ENCODE measurements around the gene ZFPL1.
A peak's percentile ranks its signal among the peaks of the same experiment; 100 is the strongest.

ZFPL1 gene

GRCh38 chr11:65090628-65091027 is 6.6 kb downstream of the ZFPL1 start:
- no peak for DNase-seq (ENCODE audit: low read depth in 2 of 2, low spot score in 1 of 2)

GRCh38 chr11:65095427-65095826 is 11.4 kb downstream of the ZFPL1 start:
- DNase-seq (ENCODE audit: low read depth in 2 of 2, low spot score in 1 of 2), result no peak

DNA sequence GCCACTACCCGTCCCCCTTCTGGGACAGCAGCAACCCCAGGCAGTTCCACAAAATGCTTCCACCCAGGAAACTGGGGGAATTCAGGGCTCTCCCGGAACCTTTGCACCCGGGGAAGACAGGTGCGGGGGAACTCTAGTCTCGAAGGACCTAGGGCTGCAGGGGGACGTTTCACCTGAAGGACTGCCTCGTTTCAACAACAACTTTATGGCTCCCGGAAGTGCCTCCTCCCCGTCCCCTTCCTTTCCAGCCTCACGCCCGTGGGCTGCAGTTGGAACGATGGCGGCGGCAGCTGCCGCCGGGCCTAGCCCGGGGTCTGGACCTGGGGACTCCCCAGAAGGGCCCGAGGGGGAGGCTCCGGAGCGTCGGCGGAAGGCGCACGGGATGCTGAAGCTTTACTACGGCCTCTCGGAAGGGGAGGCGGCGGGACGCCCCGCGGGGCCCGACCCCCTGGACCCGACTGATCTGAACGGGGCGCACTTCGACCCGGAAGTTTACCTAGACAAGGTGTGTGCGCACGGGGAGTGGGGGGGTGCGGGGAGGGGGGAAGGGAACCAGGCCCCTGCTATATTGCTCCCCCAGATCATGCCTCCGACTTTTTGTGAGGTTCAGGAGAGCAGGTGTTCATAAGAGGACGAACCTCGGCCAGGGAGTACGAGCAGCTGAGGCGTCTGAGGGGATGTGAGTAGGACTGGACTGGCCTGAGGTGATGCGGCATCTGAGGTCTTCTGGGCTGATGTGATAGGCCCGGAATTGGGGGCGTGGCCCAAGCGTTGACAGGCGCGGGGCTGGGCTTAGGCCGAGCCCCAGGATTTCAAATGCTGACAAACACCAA is 12.2 kb downstream of the ZFPL1 start, which contains the start of gene VPS51:
Gene VPS51, plus strand, starts transcription at position 241 of the 833 bp plus-strand sequence. Its CDS starts 37 bp downstream, at position 278.
- DNase-seq (ENCODE audit: low read depth in 2 of 2, low spot score in 1 of 2), result peak; percentile 72

- DNase-seq (ENCODE audit: low read depth in 2 of 2, low spot score in 1 of 2), result no peak
These were observed 12.9 kb downstream of the ZFPL1 start for GRCh38 chr11:65096926-65097325.

- DNase-seq (ENCODE audit: low read depth in 2 of 2, low spot score in 1 of 2), result no peak
These were observed 16.8 kb downstream of the ZFPL1 start for GRCh38 chr11:65100674-65101350.

DNA sequence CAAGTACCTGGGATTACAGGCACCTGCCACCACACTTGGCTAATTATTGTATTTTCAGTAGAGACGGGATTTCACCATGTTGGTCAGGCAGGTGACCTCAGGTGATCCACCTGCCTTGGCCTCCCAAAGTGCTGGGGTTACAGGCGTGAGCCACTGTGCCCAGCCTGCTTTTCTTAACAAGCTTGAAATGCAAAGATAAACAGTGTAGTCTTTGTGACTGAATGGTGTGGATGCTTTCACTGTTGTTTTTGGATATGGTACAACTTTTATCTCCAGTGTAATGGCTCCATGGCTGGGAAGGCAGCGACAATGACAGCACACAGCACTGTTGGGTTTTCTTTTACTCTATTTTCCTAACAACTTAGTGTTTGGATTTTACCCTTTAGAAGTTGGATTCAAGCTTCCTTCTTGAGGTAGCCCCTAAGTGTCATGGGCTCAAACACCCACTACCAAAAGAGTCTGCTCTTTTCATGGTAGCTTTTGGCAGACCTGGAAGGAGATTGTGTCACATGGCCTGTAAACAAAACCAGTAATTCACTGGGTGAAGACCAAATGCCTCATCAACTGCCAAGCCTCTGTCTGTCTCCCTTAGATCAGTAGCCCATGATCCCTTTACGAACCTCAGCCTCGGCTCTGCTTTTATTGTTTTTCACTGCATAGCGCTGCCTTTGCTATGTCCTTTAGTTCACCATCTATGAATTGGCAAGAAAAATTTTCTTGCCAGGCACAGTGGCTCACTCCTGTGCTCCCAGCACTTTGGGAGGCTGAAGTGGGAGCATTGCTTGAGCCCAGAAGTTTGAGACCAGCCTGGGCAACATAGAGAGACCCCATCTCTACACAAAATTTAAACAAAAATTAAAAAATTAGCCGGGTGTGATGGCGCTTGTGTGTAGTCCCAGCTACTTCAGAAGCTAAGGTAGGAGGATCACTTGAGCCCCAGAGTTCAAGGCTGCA is 18.4 kb downstream of the ZFPL1 start:
- DNase-seq (ENCODE audit: low read depth in 2 of 2, low spot score in 1 of 2), result no peak

DNA sequence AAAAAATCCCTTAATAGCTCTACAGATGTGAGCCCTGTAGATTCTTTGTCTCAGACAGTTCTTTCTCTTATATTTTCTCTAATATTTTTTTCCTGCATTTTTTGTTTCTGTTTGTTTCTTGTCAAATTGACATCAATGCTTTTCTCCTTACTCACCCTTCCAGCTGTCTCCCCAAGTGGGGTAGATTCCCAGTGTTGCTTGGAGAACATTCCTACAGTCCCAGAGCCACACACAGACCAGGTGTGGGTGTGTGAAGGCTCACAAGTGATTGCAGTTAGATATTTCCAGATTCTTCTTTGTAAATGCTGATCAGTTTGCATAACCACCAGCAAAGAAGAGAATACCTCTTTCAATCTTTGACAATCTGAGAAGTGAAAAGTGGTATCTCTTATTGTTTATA is 19.5 kb downstream of the ZFPL1 start:
- DNase-seq (ENCODE audit: low read depth in 2 of 2, low spot score in 1 of 2), result no peak

GRCh38 chr11:65104628-65105027 is 20.6 kb downstream of the ZFPL1 start:
- no peak for DNase-seq (ENCODE audit: low read depth in 2 of 2, low spot score in 1 of 2)

GRCh38 chr11:65107078-65107477 is 23.1 kb downstream of the ZFPL1 start:
- DNase-seq (ENCODE audit: low read depth in 2 of 2, low spot score in 1 of 2), result no peak

GRCh38 chr11:65107751-65108468 is 23.9 kb downstream of the ZFPL1 start:
- no peak for DNase-seq (ENCODE audit: low read depth in 2 of 2, low spot score in 1 of 2)

DNA sequence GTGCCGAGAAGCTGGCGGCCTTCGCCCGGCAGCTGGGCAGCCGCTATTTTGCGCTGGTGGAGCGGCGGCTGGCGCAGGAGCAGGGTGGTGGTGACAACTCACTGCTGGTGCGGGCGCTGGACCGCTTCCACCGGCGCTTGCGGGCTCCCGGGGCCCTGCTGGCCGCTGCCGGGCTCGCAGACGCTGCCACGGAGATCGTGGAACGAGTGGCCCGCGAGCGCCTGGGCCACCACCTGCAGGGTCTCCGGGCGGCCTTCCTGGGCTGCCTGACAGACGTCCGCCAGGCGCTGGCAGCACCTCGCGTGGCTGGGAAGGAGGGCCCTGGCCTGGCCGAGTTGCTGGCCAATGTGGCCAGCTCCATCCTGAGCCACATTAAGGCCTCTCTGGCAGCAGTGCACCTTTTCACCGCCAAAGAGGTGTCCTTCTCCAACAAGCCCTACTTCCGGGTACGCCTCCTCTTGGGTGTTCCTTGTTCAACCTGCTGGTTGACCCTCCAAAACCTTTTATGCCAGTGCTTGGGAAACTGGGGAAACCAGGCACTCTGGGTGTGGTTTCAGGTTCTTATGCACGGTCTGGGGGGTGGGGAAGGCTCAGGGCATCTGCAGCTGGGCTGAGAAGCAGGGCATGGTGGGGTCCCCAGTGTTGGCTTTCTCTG is 24.6 kb downstream of the ZFPL1 start:
- DNase-seq (ENCODE audit: low read depth in 2 of 2, low spot score in 1 of 2), result no peak

DNA sequence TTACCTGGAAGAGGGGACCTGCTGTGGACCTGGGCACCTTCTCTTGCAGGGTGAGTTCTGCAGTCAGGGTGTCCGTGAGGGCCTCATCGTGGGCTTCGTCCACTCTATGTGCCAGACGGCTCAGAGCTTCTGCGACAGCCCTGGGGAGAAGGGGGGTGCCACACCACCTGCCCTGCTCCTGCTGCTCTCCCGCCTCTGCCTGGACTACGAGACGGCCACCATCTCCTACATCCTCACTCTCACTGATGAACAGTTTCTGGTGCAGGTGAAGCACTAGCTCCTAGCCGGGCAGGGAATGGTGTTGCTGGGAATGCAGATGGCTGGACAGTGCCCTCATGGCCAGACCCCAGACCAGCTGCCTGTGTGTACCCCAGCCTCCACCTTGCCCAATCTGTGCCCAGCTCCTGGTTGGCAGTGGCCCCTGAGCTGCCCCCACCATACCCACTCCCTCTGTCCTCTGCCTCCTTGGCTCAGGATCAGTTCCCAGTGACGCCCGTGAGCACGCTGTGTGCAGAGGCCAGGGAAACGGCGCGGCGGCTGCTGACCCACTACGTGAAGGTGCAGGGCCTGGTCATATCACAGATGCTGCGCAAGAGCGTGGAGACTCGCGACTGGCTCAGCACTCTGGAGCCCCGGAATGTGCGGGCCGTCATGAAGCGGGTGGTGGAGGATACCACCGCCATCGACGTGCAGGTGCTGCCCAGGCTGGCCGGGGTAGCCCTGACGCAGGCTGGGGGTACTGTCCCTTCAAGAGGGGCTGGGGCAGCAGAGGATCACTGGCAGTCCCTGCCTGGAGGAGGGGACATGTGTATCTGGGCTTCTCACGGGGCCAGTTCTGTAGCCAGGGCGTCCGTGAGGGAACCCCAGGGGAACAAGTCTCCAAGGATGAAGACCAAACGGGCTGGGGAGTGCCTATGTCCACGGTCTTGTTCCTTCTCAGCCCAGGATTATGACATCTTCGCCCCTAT is 25.5 kb downstream of the ZFPL1 start:
- no peak for DNase-seq (ENCODE audit: low read depth in 2 of 2, low spot score in 1 of 2)

DNA sequence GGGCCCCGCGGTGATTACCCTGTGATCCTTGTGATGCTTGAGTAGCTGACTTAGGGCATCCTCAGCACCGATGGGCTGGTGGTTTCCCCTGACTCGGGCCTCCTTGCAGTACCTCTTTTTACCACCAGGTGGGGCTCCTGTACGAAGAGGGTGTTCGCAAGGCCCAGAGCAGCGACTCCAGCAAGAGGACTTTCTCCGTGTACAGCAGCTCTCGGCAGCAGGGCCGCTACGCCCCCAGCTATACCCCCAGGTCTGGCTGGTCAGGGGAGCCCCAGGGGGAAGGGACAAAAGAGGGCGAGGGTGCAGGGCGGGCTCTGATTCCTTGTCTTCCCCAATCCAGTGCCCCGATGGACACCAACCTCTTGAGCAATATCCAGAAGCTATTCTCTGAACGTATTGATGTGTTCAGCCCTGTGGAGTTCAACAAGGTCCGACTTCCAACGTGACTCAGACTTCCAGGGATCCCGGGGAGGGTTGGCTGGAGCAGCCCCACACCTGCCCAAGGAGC is 26.4 kb downstream of the ZFPL1 start:
- DNase-seq (ENCODE audit: low read depth in 2 of 2, low spot score in 1 of 2), result peak; percentile 92 to 97

DNA sequence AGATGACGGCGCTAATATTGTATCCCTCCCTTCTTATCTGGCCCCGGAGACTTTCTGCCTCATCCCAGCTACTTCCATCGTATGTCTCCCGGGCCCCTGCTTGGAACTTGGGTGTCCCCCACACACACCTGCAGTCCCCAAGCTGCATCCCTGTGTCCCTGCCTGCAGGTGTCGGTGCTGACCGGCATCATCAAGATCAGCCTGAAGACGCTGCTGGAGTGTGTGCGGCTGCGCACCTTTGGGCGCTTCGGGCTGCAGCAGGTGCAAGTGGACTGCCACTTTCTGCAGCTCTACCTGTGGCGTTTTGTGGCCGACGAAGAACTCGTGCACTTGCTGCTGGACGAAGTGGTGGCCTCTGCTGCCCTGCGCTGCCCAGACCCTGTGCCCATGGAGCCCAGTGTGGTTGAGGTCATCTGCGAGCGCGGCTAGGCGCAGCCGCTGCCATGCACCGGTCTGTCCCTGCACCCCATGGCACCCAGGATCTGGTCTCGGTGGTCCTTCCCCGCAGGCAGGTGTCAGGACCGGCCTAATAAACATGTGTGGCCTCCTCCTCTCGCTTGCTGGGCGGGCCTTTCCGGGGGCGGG is 27.2 kb downstream of the ZFPL1 start:
- no peak for DNase-seq (ENCODE audit: low read depth in 2 of 2, low spot score in 1 of 2)

- DNase-seq (ENCODE audit: low read depth in 2 of 2, low spot score in 1 of 2), result peak; percentile 76 to 89
These were observed 27.9 kb downstream of the ZFPL1 start, which contains the start of gene TM7SF2 for GRCh38 chr11:65111744-65112545. TM7SF2 (plus strand) TSS chr11:65111872; CDS start chr11:65112016, 144 bp downstream.

DNA sequence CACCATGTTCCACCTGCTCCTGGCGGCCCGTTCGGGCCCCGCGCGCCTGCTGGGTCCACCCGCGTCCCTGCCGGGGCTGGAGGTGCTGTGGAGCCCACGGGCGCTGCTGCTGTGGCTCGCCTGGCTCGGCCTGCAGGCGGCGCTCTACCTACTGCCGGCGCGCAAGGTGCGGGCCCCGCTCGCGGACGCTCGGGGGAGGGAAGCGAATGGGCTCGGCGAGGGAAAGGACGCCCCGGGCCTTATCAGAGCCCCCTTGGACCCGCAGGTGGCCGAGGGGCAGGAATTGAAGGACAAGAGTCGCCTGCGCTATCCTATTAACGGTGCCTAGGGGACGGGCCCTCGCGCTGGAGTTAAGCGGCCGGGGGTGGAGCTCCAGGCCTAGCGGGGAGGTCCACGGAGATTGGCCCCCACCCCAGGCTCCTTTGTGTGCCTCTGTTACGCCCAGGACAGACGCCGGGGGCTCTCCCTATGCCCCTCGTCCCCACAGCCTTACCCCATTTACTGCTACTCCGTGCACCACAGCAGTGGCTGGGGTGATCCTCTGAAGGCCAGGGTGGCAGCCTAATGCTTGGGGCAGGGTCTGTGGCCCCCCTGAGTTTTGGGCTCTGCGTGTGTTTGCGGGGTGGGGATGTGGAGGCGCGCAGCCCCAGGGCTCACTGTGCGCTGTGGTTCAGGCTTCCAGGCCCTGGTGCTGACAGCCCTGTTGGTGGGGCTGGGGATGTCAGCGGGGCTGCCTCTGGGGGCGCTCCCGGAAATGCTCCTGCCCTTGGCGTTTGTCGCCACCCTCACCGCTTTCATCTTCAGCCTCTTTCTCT is 28.7 kb downstream of the ZFPL1 start:
- peak in 1 of 2 donors; percentile 49 for DNase-seq (ENCODE audit: low read depth in 2 of 2, low spot score in 1 of 2)

DNA sequence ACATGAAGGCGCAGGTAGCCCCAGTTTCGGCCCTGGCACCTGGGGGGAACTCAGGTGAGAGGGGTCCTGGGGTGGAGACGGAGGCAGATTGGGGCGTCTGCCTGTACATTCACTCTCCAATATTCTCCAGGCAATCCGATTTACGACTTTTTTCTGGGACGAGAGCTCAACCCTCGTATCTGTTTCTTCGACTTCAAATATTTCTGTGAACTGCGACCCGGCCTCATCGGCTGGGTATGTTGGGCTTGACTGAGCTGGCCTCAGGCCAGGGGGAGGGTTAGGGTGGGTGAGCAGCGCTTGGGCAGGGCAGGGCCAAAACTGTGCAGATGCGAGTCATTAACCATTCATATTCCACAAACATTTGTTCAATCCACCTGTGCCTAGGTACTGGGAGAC is 29.3 kb downstream of the ZFPL1 start:
- no peak for DNase-seq (ENCODE audit: low read depth in 2 of 2, low spot score in 1 of 2)
